OCI-M1 (cell line): ENCODE measurements around the gene NTRK2.

ENCODE experiments used
- DNase-seq: peaks from one replicate; lab custom pipeline; 2025; lab: John Stamatoyannopoulos, UW

NTRK2 gene

GRCh38 chr9:85021686-85022085 lies 352.2 kb downstream of the NTRK2 start:
- DNase-seq, result no peak

- DNase-seq, result no peak
These were observed 354.8 kb downstream of the NTRK2 start for GRCh38 chr9:85024374-85024773.

GRCh38 chr9:85025638-85026037 lies 356.1 kb downstream of the NTRK2 start:
- no peak for DNase-seq

- no peak for DNase-seq
These were observed 358.3 kb downstream of the NTRK2 start for GRCh38 chr9:85027870-85028269.

GRCh38 chr9:85030316-85030715 lies 360.8 kb downstream of the NTRK2 start:
- DNase-seq, result peak; percentile 7

- no peak for DNase-seq
These were observed 367.0 kb downstream of the NTRK2 start for GRCh38 chr9:85036496-85036895.

- no peak for DNase-seq
These were observed 368.5 kb downstream of the NTRK2 start for GRCh38 chr9:85038061-85038460.

- DNase-seq, result no peak
These were observed 369.5 kb downstream of the NTRK2 start for GRCh38 chr9:85038824-85039608.

- DNase-seq, result no peak
These were observed 370.6 kb downstream of the NTRK2 start for GRCh38 chr9:85040146-85040545.

- no peak for DNase-seq
These were observed 371.4 kb downstream of the NTRK2 start for GRCh38 chr9:85040821-85041465.

GRCh38 chr9:85041466-85042137 lies 372.1 kb downstream of the NTRK2 start:
- no peak for DNase-seq

- DNase-seq, result no peak
These were observed 373.6 kb downstream of the NTRK2 start for GRCh38 chr9:85042981-85043647.

GRCh38 chr9:85045271-85045670 lies 375.7 kb downstream of the NTRK2 start:
- no peak for DNase-seq

GRCh38 chr9:85046475-85046874 lies 376.9 kb downstream of the NTRK2 start:
- DNase-seq, result no peak

GRCh38 chr9:85053206-85053786 lies 383.8 kb downstream of the NTRK2 start:
- no peak for DNase-seq

- no peak for DNase-seq
These were observed 384.5 kb downstream of the NTRK2 start for GRCh38 chr9:85054017-85054416.

- DNase-seq, result no peak
These were observed 386.1 kb downstream of the NTRK2 start for GRCh38 chr9:85055506-85056202.

- DNase-seq, result no peak
These were observed 386.7 kb downstream of the NTRK2 start for GRCh38 chr9:85056203-85056572.

GRCh38 chr9:85061969-85062368 lies 392.4 kb downstream of the NTRK2 start:
- DNase-seq, result no peak

GRCh38 chr9:85062385-85063022 lies 393.0 kb downstream of the NTRK2 start:
- DNase-seq, result no peak

GRCh38 chr9:85064811-85065371 lies 395.4 kb downstream of the NTRK2 start:
- DNase-seq, result no peak
